ENCODE data around the gene TSPOAP1. TPM values are rescaled to one million over a fixed set of nuclear protein-coding genes. Genes with fewer than 3 reads are reported as not detected.

The TSPOAP1 gene
- total and polyA plus RNA-seq, 10 of the 15 experiments (the other 5 are each of a cell fraction or from before 2014, with no cell fraction given): 0.58 to 16.4 (median 4.2) TPM; not detected in 1

DNA sequence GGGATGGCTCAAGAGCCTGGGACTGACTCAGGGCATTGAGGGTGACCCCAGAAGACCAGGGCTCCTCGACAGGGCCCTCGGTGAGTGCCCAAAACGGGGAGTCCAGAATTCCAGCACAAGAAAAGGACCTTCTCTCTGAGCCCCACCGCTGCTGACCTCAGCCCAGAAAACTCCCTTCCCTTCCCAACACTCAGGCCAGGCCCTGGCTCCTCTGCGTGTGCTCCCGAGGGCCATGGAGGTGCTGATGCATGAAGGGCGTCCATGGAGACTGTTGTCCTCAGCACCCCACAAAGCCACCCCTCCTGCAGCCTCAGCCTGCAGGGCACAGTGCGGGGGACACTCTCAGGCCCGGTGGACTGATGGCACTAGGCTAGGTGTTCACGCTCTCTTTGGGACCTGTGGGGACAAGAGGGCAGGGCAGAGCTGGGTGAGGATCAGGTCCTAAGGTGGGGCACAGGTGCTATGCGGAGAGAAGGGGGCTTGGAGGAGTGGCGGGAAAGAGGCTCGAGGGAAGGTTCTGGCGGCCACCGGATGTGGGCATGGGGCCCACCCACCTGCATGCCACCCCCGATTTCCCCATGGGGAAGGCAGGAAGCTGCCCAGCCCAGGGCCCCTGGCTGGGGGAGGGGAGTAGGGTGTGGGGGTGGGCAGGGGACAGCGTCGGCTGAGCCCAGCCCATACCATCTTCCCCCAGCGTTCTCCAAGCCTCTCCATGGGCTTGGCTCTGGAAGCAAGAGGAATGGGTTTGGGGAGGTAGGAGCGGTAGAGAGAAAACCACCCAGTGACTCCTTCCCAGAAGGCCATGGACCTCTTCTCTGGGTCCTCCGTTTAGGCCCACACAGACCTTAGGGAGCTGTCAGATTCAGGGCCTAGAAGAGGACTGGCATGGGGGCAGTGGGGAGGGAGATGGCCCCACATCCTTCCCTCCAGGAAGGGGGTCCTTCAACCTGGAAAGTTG is 4.5 kb upstream of the TSPOAP1 start (continued):
- no peak for TF ChIP-seq NFYA (IDR thresholded peaks at IDR 0.05; ENCODE audit: borderline replicate concordance, low read depth, low read length)
- TF ChIP-seq, protein P1, sequence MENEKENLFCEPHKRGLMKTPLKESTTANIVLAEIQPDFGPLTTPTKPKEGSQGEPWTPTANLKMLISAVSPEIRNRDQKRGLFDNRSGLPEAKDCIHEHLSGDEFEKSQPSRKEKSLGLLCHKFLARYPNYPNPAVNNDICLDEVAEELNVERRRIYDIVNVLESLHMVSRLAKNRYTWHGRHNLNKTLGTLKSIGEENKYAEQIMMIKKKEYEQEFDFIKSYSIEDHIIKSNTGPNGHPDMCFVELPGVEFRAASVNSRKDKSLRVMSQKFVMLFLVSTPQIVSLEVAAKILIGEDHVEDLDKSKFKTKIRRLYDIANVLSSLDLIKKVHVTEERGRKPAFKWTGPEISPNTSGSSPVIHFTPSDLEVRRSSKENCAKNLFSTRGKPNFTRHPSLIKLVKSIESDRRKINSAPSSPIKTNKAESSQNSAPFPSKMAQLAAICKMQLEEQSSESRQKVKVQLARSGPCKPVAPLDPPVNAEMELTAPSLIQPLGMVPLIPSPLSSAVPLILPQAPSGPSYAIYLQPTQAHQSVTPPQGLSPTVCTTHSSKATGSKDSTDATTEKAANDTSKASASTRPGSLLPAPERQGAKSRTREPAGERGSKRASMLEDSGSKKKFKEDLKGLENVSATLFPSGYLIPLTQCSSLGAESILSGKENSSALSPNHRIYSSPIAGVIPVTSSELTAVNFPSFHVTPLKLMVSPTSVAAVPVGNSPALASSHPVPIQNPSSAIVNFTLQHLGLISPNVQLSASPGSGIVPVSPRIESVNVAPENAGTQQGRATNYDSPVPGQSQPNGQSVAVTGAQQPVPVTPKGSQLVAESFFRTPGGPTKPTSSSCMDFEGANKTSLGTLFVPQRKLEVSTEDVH (IDR thresholded peaks at IDR 0.05; ENCODE audit: low read depth, partially characterized antibody): peak; percentile 71
- peak; percentile 44; the same call in 1 of the 2 replicates for TF ChIP-seq EED (IDR thresholded peaks at IDR 0.05; ENCODE audit: low read depth)
- no peak for TF ChIP-seq KLF5 (IDR thresholded peaks at IDR 0.05; ENCODE audit: partially characterized antibody)
- TF ChIP-seq, protein P2, sequence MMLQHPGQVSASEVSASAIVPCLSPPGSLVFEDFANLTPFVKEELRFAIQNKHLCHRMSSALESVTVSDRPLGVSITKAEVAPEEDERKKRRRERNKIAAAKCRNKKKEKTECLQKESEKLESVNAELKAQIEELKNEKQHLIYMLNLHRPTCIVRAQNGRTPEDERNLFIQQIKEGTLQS (IDR thresholded peaks at IDR 0.05; ENCODE audit: borderline replicate concordance, extremely low read depth, low read depth, low read length): no peak
- TF ChIP-seq, protein P3, sequence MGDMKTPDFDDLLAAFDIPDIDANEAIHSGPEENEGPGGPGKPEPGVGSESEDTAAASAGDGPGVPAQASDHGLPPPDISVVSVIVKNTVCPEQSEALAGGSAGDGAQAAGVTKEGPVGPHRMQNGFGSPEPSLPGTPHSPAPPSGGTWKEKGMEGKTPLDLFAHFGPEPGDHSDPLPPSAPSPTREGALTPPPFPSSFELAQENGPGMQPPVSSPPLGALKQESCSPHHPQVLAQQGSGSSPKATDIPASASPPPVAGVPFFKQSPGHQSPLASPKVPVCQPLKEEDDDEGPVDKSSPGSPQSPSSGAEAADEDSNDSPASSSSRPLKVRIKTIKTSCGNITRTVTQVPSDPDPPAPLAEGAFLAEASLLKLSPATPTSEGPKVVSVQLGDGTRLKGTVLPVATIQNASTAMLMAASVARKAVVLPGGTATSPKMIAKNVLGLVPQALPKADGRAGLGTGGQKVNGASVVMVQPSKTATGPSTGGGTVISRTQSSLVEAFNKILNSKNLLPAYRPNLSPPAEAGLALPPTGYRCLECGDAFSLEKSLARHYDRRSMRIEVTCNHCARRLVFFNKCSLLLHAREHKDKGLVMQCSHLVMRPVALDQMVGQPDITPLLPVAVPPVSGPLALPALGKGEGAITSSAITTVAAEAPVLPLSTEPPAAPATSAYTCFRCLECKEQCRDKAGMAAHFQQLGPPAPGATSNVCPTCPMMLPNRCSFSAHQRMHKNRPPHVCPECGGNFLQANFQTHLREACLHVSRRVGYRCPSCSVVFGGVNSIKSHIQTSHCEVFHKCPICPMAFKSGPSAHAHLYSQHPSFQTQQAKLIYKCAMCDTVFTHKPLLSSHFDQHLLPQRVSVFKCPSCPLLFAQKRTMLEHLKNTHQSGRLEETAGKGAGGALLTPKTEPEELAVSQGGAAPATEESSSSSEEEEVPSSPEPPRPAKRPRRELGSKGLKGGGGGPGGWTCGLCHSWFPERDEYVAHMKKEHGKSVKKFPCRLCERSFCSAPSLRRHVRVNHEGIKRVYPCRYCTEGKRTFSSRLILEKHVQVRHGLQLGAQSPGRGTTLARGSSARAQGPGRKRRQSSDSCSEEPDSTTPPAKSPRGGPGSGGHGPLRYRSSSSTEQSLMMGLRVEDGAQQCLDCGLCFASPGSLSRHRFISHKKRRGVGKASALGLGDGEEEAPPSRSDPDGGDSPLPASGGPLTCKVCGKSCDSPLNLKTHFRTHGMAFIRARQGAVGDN (IDR thresholded peaks at IDR 0.05): no peak; the same call in 1 of the 2 replicates
- TF ChIP-seq, protein P4, sequence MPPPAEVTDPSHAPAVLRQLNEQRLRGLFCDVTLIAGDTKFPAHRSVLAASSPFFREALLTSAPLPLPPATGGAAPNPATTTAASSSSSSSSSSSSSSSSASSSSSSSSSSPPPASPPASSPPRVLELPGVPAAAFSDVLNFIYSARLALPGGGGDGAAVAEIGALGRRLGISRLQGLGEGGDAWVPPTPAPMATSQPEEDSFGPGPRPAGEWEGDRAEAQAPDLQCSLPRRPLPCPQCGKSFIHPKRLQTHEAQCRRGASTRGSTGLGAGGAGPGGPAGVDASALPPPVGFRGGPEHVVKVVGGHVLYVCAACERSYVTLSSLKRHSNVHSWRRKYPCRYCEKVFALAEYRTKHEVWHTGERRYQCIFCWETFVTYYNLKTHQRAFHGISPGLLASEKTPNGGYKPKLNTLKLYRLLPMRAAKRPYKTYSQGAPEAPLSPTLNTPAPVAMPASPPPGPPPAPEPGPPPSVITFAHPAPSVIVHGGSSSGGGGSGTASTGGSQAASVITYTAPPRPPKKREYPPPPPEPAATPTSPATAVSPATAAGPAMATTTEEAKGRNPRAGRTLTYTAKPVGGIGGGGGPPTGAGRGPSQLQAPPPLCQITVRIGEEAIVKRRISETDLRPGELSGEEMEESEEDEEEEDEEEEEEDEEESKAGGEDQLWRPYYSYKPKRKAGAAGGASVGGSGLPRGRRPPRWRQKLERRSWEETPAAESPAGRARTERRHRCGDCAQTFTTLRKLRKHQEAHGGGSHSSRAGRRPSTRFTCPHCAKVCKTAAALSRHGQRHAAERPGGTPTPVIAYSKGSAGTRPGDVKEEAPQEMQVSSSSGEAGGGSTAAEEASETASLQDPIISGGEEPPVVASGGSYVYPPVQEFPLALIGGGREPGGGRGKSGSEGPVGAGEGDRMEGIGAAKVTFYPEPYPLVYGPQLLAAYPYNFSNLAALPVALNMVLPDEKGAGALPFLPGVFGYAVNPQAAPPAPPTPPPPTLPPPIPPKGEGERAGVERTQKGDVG (CRISPR knock-in tag; IDR thresholded peaks at IDR 0.05): no peak
- no peak for TF ChIP-seq NFXL1 (IDR thresholded peaks at IDR 0.05; ENCODE audit: borderline replicate concordance)
- TF ChIP-seq MEF2B (IDR thresholded peaks at IDR 0.05; ENCODE audit: partially characterized antibody, poor library complexity, severe bottlenecking): peak; percentile 62
- TF ChIP-seq, protein P5, sequence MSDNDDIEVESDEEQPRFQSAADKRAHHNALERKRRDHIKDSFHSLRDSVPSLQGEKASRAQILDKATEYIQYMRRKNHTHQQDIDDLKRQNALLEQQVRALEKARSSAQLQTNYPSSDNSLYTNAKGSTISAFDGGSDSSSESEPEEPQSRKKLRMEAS (IDR thresholded peaks at IDR 0.05; ENCODE audit: low read depth, low read length): no peak; the same call in 1 of the 2 replicates
- TF ChIP-seq ETV6 (conservative IDR thresholded peaks at IDR 0.05 in 1 of 2, IDR thresholded peaks at IDR 0.05 in 1 of 2; ENCODE audit: borderline replicate concordance in 1 of 2, low read depth in 1 of 2): peak in 1 of 2 experiments; percentile 62; a peak in 2 of 4 replicates
- peak in 1 of 2 experiments; percentile 8; a peak in 1 of 4 replicates for TF ChIP-seq EP300 (IDR thresholded peaks at IDR 0.05; ENCODE audit: borderline replicate concordance in 1 of 2, control insufficient read depth in 1 of 2, low read depth in 2 of 2, low read length in 2 of 2)
- no peak for TF ChIP-seq SIN3A (IDR thresholded peaks at IDR 0.05; ENCODE audit: low read depth, low read length)
- TF ChIP-seq CEBPB (IDR thresholded peaks at IDR 0.05; ENCODE audit: borderline replicate concordance in 1 of 2, low read depth in 2 of 2, low read length in 2 of 2): no peak
- TF ChIP-seq SMARCA5 (IDR thresholded peaks at IDR 0.05): peak; percentile 38

Measured in GM12878 (cell line).